ENCODE results near the gene IFT43.

The IFT43 gene

GRCh38 chr14:75985618-75986438 lies at the start of gene IFT43:
IFT43 (plus strand) TSS chr14:75985763; CDS start chr14:75985787, 24 bp downstream.
- DNase-seq, result peak; percentile 72

GRCh38 chr14:75939200-75939599 lies 46.4 kb upstream of the IFT43 start:
- no peak for DNase-seq

GRCh38 chr14:75941030-75941429 lies 44.5 kb upstream of the IFT43 start:
- no peak for DNase-seq

- DNase-seq, result no peak
These were observed 40.8 kb upstream of the IFT43 start for GRCh38 chr14:75944607-75945241.

GRCh38 chr14:75946785-75947184 lies 38.8 kb upstream of the IFT43 start:
- DNase-seq, result no peak

GRCh38 chr14:75952489-75952888 lies 33.1 kb upstream of the IFT43 start:
- DNase-seq, result no peak

GRCh38 chr14:75959031-75959430 lies 26.5 kb upstream of the IFT43 start:
- no peak for DNase-seq

- no peak for DNase-seq
These were observed 25.3 kb upstream of the IFT43 start for GRCh38 chr14:75960231-75960630.

- no peak for DNase-seq
These were observed 23.9 kb upstream of the IFT43 start for GRCh38 chr14:75961662-75962061.

- DNase-seq, result no peak
These were observed 17.7 kb upstream of the IFT43 start for GRCh38 chr14:75967866-75968265.

- DNase-seq, result no peak
These were observed 17.1 kb upstream of the IFT43 start for GRCh38 chr14:75968456-75968855.

- DNase-seq, result no peak
These were observed 16.4 kb upstream of the IFT43 start for GRCh38 chr14:75969126-75969525.

GRCh38 chr14:75969891-75970290 lies 15.7 kb upstream of the IFT43 start:
- DNase-seq, result no peak

GRCh38 chr14:75970989-75971388 lies 14.6 kb upstream of the IFT43 start:
- DNase-seq, result no peak

GRCh38 chr14:75971509-75971908 lies 14.1 kb upstream of the IFT43 start:
- no peak for DNase-seq

- DNase-seq, result no peak
These were observed 12.7 kb upstream of the IFT43 start for GRCh38 chr14:75972801-75973421.

- DNase-seq, result no peak
These were observed 8.6 kb upstream of the IFT43 start for GRCh38 chr14:75976826-75977581.

- DNase-seq, result no peak
These were observed 8.0 kb upstream of the IFT43 start for GRCh38 chr14:75977582-75977943.

GRCh38 chr14:75978249-75978731 lies 7.3 kb upstream of the IFT43 start:
- no peak for DNase-seq

- DNase-seq, result no peak
These were observed 6.4 kb upstream of the IFT43 start for GRCh38 chr14:75979071-75979571.

GRCh38 chr14:75979648-75980565 lies 5.7 kb upstream of the IFT43 start:
- DNase-seq, result no peak

- DNase-seq, result no peak
These were observed 4.7 kb upstream of the IFT43 start for GRCh38 chr14:75980856-75981255.
